ENCODE results near the gene HSPBP1. TPM values are rescaled to one million over a fixed set of nuclear protein-coding genes. Genes with fewer than 3 reads are reported as not detected.

Gene HSPBP1

DNA sequence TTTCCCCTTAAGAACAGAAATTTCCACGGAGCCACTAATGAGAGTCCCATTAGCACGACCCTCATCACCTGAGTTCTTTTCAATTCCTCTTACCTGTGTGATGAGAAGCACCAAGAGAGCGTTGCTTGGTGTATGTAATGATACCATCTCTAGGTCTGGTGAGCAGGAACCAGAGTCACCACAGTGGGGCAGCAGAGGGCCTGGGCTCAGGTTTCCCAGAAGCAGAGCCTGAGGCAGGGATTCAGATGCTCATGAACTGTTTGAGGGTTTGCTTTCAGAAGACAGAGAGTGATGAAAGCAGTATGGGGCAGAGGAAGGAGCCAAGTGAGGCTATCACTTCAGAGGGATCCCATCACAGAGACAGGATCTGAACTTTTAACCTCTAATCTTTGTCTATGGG, 67.5 kb downstream of the HSPBP1 start:
- Histone ChIP-seq H3K27ac (replicated peaks) (no peak overlapping the region), H3K27me3 (ENCODE audit: insufficient read depth, poor library complexity, severe bottlenecking) (no peaks in the 10 kb centered on the region), H3K4me3 (replicated peaks; ENCODE audit: insufficient read depth, low read length) (no peak overlapping the region)
- TF ChIP-seq CTCF (IDR thresholded peaks at IDR 0.05; ENCODE audit: insufficient read depth, low read length), result peak; percentile 13
- TF ChIP-seq, protein P1, sequence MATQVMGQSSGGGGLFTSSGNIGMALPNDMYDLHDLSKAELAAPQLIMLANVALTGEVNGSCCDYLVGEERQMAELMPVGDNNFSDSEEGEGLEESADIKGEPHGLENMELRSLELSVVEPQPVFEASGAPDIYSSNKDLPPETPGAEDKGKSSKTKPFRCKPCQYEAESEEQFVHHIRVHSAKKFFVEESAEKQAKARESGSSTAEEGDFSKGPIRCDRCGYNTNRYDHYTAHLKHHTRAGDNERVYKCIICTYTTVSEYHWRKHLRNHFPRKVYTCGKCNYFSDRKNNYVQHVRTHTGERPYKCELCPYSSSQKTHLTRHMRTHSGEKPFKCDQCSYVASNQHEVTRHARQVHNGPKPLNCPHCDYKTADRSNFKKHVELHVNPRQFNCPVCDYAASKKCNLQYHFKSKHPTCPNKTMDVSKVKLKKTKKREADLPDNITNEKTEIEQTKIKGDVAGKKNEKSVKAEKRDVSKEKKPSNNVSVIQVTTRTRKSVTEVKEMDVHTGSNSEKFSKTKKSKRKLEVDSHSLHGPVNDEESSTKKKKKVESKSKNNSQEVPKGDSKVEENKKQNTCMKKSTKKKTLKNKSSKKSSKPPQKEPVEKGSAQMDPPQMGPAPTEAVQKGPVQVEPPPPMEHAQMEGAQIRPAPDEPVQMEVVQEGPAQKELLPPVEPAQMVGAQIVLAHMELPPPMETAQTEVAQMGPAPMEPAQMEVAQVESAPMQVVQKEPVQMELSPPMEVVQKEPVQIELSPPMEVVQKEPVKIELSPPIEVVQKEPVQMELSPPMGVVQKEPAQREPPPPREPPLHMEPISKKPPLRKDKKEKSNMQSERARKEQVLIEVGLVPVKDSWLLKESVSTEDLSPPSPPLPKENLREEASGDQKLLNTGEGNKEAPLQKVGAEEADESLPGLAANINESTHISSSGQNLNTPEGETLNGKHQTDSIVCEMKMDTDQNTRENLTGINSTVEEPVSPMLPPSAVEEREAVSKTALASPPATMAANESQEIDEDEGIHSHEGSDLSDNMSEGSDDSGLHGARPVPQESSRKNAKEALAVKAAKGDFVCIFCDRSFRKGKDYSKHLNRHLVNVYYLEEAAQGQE (IDR thresholded peaks at IDR 0.05; ENCODE audit: insufficient replicate concordance, low read depth), result no peak
- peak in 1 of 2 experiments; percentile 25 for DNase-seq (ENCODE audit: low read depth in 1 of 2, low spot score in 1 of 2)

Small RNAs within 50 kb of the gene (microRNA-seq; reads per million reads assigned to microRNA genes)
- gene MIR6802 (2.4 reads per million), gene MIR6803 (1.8 reads per million), gene MIR6804 (not detected)

All from HL-60 (cell line).